ENCODE data around the gene RIMS1.

Gene RIMS1

GRCh38 chr6:72094506-72094905, 208.2 kb downstream of the RIMS1 start:
- DNase-seq (ENCODE audit: low read depth in 2 of 2): no peak

GRCh38 chr6:72102561-72102960, 216.2 kb downstream of the RIMS1 start:
- no peak for DNase-seq (ENCODE audit: low read depth in 2 of 2)

GRCh38 chr6:72111611-72112010, 225.3 kb downstream of the RIMS1 start:
- DNase-seq (ENCODE audit: low read depth in 2 of 2): no peak

- no peak for DNase-seq (ENCODE audit: low read depth in 2 of 2)
Observed at GRCh38 chr6:72130327-72130726, 244.0 kb downstream of the RIMS1 start.

GRCh38 chr6:72132427-72132826, 246.1 kb downstream of the RIMS1 start:
- DNase-seq (ENCODE audit: low read depth in 2 of 2): no peak

GRCh38 chr6:72132851-72133250, 246.5 kb downstream of the RIMS1 start:
- DNase-seq (ENCODE audit: low read depth in 2 of 2): no peak

- no peak for DNase-seq (ENCODE audit: low read depth in 2 of 2)
Observed at GRCh38 chr6:72133324-72133723, 247.0 kb downstream of the RIMS1 start.

GRCh38 chr6:72140795-72141194, 254.4 kb downstream of the RIMS1 start:
- DNase-seq (ENCODE audit: low read depth in 2 of 2): no peak

GRCh38 chr6:72149715-72150114, 263.4 kb downstream of the RIMS1 start:
- DNase-seq (ENCODE audit: low read depth in 2 of 2): no peak

GRCh38 chr6:72151742-72152141, 265.4 kb downstream of the RIMS1 start:
- DNase-seq (ENCODE audit: low read depth in 2 of 2): no peak

- no peak for DNase-seq (ENCODE audit: low read depth in 2 of 2)
Observed at GRCh38 chr6:72175916-72176315, 289.6 kb downstream of the RIMS1 start.

- no peak for DNase-seq (ENCODE audit: low read depth in 2 of 2)
Observed at GRCh38 chr6:72182337-72183246, 296.2 kb downstream of the RIMS1 start.

GRCh38 chr6:72203983-72204382, 317.6 kb downstream of the RIMS1 start:
- no peak for DNase-seq (ENCODE audit: low read depth in 2 of 2)

- no peak for DNase-seq (ENCODE audit: low read depth in 2 of 2)
Observed at GRCh38 chr6:72205500-72205899, 319.1 kb downstream of the RIMS1 start.

- no peak for DNase-seq (ENCODE audit: low read depth in 2 of 2)
Observed at GRCh38 chr6:72206606-72207005, 320.3 kb downstream of the RIMS1 start.

- no peak for DNase-seq (ENCODE audit: low read depth in 2 of 2)
Observed at GRCh38 chr6:72212686-72213085, 326.3 kb downstream of the RIMS1 start.

GRCh38 chr6:72213654-72214053, 327.3 kb downstream of the RIMS1 start:
- no peak for DNase-seq (ENCODE audit: low read depth in 2 of 2)

- no peak for DNase-seq (ENCODE audit: low read depth in 2 of 2)
Observed at GRCh38 chr6:72216222-72217068, 330.1 kb downstream of the RIMS1 start.

GRCh38 chr6:72217626-72218025, 331.3 kb downstream of the RIMS1 start:
- DNase-seq (ENCODE audit: low read depth in 2 of 2): no peak

GRCh38 chr6:72218125-72218524, 331.8 kb downstream of the RIMS1 start:
- no peak for DNase-seq (ENCODE audit: low read depth in 2 of 2)

- DNase-seq (ENCODE audit: low read depth in 2 of 2): no peak
Observed at GRCh38 chr6:72219536-72219935, 333.2 kb downstream of the RIMS1 start.

- no peak for DNase-seq (ENCODE audit: low read depth in 2 of 2)
Observed at GRCh38 chr6:72238021-72238420, 351.7 kb downstream of the RIMS1 start.

GRCh38 chr6:72238900-72239299, 352.6 kb downstream of the RIMS1 start:
- no peak for DNase-seq (ENCODE audit: low read depth in 2 of 2)

Measured in activated CD4-positive, alpha-beta T cell treated with anti-CD3 and anti-CD28 coated beads for 24 hours (primary cell).